H1 (cell line): ENCODE results near the gene MCUR1. TPM values are rescaled to one million over a fixed set of nuclear protein-coding genes. Genes with fewer than 3 reads are reported as not detected.
A peak's percentile ranks its signal among the peaks of the same experiment; 100 is the strongest.

ENCODE experiments used
- ATF2 ChIP-seq: IDR thresholded peaks from 2 replicates; pipeline ENCODE4 v1.6.1; 2012; ENCODE audit warnings: low read length, inconsistent platforms
- CBX8 ChIP-seq: fragments of 300-800, 300-1000 bp; sonication (generic); IDR thresholded peaks from 2 replicates; pipeline ENCODE4 v1.7.1; 2016; ENCODE audit warnings: low read depth, low read length, borderline replicate concordance
- CHD1 ChIP-seq: IDR thresholded peaks from 2 replicates; pipeline ENCODE4 v1.6.1; 2012; ENCODE audit warnings: low read depth, low read length, improper control_type of control experiment
- CREB1 ChIP-seq: IDR thresholded peaks from 2 replicates; pipeline ENCODE4 v1.6.1; 2012; ENCODE audit warnings: inconsistent platforms
- HDAC2 ChIP-seq, 2 experiments: fragments of 300-600 bp in 1 of 2; sonication (generic) in 1 of 2; IDR thresholded peaks; 2 replicates each; pipeline ENCODE4 v1.6.1; 2011 to 2012; ENCODE audit warnings: low read depth in 2 of 2, low read length in 2 of 2, mild to moderate bottlenecking in 2 of 2, moderate library complexity in 2 of 2, borderline replicate concordance in 1 of 2, inconsistent platforms in 1 of 2
- KDM1A ChIP-seq: fragments of 200-600, 300-600 bp; sonication (generic); IDR thresholded peaks from 2 replicates; pipeline ENCODE4 v1.7.1; 2016; ENCODE audit warnings: mild to moderate bottlenecking, low read length, borderline replicate concordance
- MAFK ChIP-seq: IDR thresholded peaks from 2 replicates; pipeline ENCODE4 v1.6.1; 2012; ENCODE audit warnings: low read depth, mild to moderate bottlenecking, improper control_type of control experiment, low read length
- SIRT6 ChIP-seq: IDR thresholded peaks from one replicate; pipeline ENCODE4 v1.7.1; 2012; ENCODE audit warnings: low read length, inconsistent platforms
- SP4 ChIP-seq: IDR thresholded peaks from 2 replicates; pipeline ENCODE4 v1.6.1; 2012; ENCODE audit warnings: low read length, inconsistent platforms
- YY1 ChIP-seq: IDR thresholded peaks from 2 replicates; pipeline ENCODE4 v1.6.1; 2011; ENCODE audit warnings: low read depth, mild to moderate bottlenecking, low read length
- ZNF274 ChIP-seq: IDR thresholded peaks from 2 replicates; pipeline ENCODE4 v1.7.0; 2012; ENCODE audit warnings: low read length, borderline replicate concordance; ENCODE audit errors: extremely low read depth
- polyA plus RNA-seq, 7 experiments: library from polyadenylated mRNA; depleted of rRNA in 3 of 7; stranded (reverse) in 5 of 7; unstranded in 2 of 7; fragments of >200 nt in 5 of 7; fragments of 200-250 nt in 2 of 7; gene quantifications; 1 replicate in 5 of 7; 2 replicates in 1 of 7; 4 replicates in 1 of 7; pipeline versions ENCODE4 v1.2.1 to v1.2.3, GENCODE V29; 2011 to 2013; ENCODE audit warnings: missing spikeins in 2 of 7, mixed read lengths in 2 of 7
- total RNA-seq: library from RNA; stranded (reverse); fragmentation: NEBNext Ultra II Directional; extraction: Animal tissue kit (Norgen Biotek cat#: 25700); gene quantifications from 2 replicates; pipeline ENCODE4 v1.2.1, GENCODE V29; 2021
- TF ChIP-seq, protein P1 (sequence below): IDR thresholded peaks from 2 replicates; pipeline ENCODE4 v1.6.1; 2011; ENCODE audit warnings: low read length, improper control_type of control experiment

The MCUR1 gene
- total and polyA plus RNA-seq, 2 of the 8 experiments (the other 6 are each of a cell fraction or from before 2014, with no cell fraction given), result 9.6 to 37.3 TPM

DNA sequence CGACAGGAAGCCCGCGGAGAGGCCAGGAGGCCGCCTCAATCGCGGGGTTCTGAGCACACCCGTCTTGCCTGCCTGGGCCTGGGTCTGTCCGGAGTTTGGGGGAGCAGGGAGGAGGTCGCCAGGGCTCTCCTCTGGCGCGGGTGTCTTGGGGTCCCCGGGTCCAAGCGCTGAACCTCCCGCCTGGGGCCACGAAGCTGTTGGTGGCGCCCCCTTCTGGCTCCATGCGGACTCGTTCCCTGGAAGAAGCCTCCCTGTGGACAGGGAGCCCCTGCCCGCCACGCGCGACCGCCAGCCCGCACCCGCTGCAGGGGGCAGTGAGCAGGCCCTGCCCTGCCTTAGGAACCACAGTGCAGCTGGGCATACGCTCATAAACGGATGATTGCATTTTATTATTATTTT lies 44.7 kb downstream of the MCUR1 start (continued):
- TF ChIP-seq CBX8, result no peak
- TF ChIP-seq MAFK, result no peak
- TF ChIP-seq YY1, result no peak
- TF ChIP-seq CREB1, result 0 out of 2 replicates have a peak, but pooled peaks have one; percentile 15
- no peak for TF ChIP-seq ATF2
- TF ChIP-seq, protein P1, sequence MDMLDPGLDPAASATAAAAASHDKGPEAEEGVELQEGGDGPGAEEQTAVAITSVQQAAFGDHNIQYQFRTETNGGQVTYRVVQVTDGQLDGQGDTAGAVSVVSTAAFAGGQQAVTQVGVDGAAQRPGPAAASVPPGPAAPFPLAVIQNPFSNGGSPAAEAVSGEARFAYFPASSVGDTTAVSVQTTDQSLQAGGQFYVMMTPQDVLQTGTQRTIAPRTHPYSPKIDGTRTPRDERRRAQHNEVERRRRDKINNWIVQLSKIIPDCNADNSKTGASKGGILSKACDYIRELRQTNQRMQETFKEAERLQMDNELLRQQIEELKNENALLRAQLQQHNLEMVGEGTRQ, result 0 out of 2 replicates have a peak, but pooled peaks have one; percentile 7
- TF ChIP-seq SP4, result no peak
- no peak for TF ChIP-seq CHD1
- TF ChIP-seq KDM1A, result no peak
- no peak for TF ChIP-seq HDAC2 (IDR thresholded peaks at IDR 0.05; ENCODE audit: borderline replicate concordance in 1 of 2, low read depth in 2 of 2, low read length in 2 of 2)
- TF ChIP-seq ZNF274, result no peak
- TF ChIP-seq SIRT6, result no peak
